ENCODE data around the gene KIAA0513.

KIAA0513 gene

GRCh38 chr16:84993926-84994325, 33.7 kb upstream of the KIAA0513 start:
- Mint-ChIP-seq H3K4me1 (no peaks in the 10 kb centered on the region), H3K4me3 (no peak overlapping the region), H3K9me3 (no peaks in the 10 kb centered on the region), H3K27ac (no peak overlapping the region), H3K36me3 (ENCODE audit: low read depth) (peaks cover 55% of the 10 kb centered on the region), H3K27me3 (ENCODE audit: low read depth) (no peaks in the 10 kb centered on the region)
- TF ChIP-seq, protein P1, sequence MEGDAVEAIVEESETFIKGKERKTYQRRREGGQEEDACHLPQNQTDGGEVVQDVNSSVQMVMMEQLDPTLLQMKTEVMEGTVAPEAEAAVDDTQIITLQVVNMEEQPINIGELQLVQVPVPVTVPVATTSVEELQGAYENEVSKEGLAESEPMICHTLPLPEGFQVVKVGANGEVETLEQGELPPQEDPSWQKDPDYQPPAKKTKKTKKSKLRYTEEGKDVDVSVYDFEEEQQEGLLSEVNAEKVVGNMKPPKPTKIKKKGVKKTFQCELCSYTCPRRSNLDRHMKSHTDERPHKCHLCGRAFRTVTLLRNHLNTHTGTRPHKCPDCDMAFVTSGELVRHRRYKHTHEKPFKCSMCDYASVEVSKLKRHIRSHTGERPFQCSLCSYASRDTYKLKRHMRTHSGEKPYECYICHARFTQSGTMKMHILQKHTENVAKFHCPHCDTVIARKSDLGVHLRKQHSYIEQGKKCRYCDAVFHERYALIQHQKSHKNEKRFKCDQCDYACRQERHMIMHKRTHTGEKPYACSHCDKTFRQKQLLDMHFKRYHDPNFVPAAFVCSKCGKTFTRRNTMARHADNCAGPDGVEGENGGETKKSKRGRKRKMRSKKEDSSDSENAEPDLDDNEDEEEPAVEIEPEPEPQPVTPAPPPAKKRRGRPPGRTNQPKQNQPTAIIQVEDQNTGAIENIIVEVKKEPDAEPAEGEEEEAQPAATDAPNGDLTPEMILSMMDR (IDR thresholded peaks at IDR 0.05; ENCODE audit: unreplicated experiment in 3 of 3) = no peak

DNA sequence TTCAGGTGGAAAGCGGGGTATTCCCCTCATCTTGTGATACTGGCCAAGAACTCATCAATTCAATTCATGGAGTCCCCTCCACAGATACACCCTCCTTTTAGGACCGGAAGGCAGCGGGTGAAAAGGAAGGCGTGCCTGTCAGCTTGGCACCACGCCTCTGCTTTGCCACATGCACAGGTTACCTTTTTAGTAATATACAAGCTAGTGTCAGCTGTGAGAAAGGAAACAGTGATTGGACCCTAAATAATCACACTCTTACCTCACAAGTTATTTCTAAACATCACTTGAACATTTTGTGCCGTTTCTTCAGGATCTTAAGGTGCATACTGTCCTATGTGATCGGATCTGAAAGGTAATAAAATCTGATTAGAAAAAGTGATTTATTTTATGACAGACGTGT, 31.9 kb upstream of the KIAA0513 start:
- Mint-ChIP-seq H3K4me3 (no peak overlapping the region), H3K27me3 (ENCODE audit: low read depth) (no peaks in the 10 kb centered on the region), H3K36me3 (ENCODE audit: low read depth) (peaks cover 46% of the 10 kb centered on the region), H3K9me3 (no peaks in the 10 kb centered on the region), H3K4me1 (peaks cover 3% of the 10 kb centered on the region), H3K27ac (no peak overlapping the region)
- TF ChIP-seq, protein P1 (IDR thresholded peaks at IDR 0.05; ENCODE audit: unreplicated experiment in 3 of 3) = no peak

- Mint-ChIP-seq H3K4me1 (peaks cover 5% of the 10 kb centered on the region), H3K36me3 (ENCODE audit: low read depth) (peaks cover 43% of the 10 kb centered on the region)
- TF ChIP-seq, protein P1 (IDR thresholded peaks at IDR 0.05; ENCODE audit: unreplicated experiment in 3 of 3) = no peak
These were observed 31.2 kb upstream of the KIAA0513 start for GRCh38 chr16:84996365-84996764.

GRCh38 chr16:84999200-84999599, 28.4 kb upstream of the KIAA0513 start:
- H3K4me3 Mint-ChIP-seq = no peak overlapping the region
- H3K27ac Mint-ChIP-seq = peak overlapping the region in 1 of 3 experiments; percentile 16
- H3K27me3 Mint-ChIP-seq (ENCODE audit: low read depth) = no peaks in the 10 kb centered on the region
- H3K4me1 Mint-ChIP-seq = peaks cover 29% of the 10 kb centered on the region
- H3K9me3 Mint-ChIP-seq = no peaks in the 10 kb centered on the region
- TF ChIP-seq, protein P1 (IDR thresholded peaks at IDR 0.05; ENCODE audit: unreplicated experiment in 3 of 3) = no peak
- peaks cover 31% of the 10 kb centered on the region for H3K36me3 Mint-ChIP-seq (ENCODE audit: low read depth)

More at GRCh38 chr16:84996365-84996764, 31.2 kb upstream of the KIAA0513 start:
- H3K27me3 Mint-ChIP-seq (ENCODE audit: low read depth) = no peaks in the 10 kb centered on the region
- no peak overlapping the region for H3K27ac Mint-ChIP-seq
- H3K9me3 Mint-ChIP-seq = no peaks in the 10 kb centered on the region
- no peak overlapping the region for H3K4me3 Mint-ChIP-seq

GRCh38 chr16:84999857-85000480, 27.6 kb upstream of the KIAA0513 start:
- TF ChIP-seq, protein P1 (IDR thresholded peaks at IDR 0.05; ENCODE audit: unreplicated experiment in 3 of 3) = no peak
- no peaks in the 10 kb centered on the region for H3K9me3 Mint-ChIP-seq
- no peak overlapping the region for H3K4me3 Mint-ChIP-seq
- peaks cover 24% of the 10 kb centered on the region for H3K36me3 Mint-ChIP-seq (ENCODE audit: low read depth)
- H3K27me3 Mint-ChIP-seq (ENCODE audit: low read depth) = no peaks in the 10 kb centered on the region
- peaks cover 37% of the 10 kb centered on the region for H3K4me1 Mint-ChIP-seq
- no peak overlapping the region for H3K27ac Mint-ChIP-seq

DNA sequence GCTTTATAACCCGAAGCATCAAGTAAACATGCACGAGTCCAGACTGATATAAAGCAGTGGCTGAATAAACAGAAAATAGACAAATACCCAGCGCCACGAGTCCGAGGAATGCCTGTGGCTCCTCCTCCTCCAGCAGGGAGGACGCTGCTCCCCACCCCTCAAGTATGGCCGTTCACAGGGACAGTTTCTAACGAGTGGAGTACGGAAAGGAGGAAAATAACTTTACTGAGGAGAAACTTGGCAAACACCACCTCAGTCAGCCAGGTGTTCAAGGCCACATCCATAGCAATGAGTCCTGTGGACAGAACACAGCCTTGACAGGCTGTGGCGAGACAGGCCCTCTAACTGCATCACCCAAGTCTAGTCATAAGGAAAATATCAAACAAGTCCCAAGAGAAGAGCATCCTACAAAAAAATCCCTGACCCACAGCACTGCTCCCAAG, 25.5 kb upstream of the KIAA0513 start:
- Mint-ChIP-seq H3K27ac (peak overlapping the region; percentile 5 to 45 (median 10)), H3K27me3 (ENCODE audit: low read depth) (no peaks in the 10 kb centered on the region), H3K36me3 (ENCODE audit: low read depth) (peaks cover 13% of the 10 kb centered on the region), H3K4me3 (no peak overlapping the region), H3K9me3 (no peaks in the 10 kb centered on the region), H3K4me1 (peaks cover 53% of the 10 kb centered on the region)
- TF ChIP-seq, protein P1 (IDR thresholded peaks at IDR 0.05; ENCODE audit: unreplicated experiment in 3 of 3) = no peak
